Measurements from ENCODE around the gene MEIOB. TPM values are rescaled to one million over a fixed set of nuclear protein-coding genes. Genes with fewer than 3 reads are reported as not detected.

Gene MEIOB
- total RNA-seq, 4 donors from 2014 or later: not detected

GRCh38 chr16:1789643-1790045 lies 82.3 kb downstream of the MEIOB start:
- no peak overlapping the region for H3K4me3 ChIP-seq

GRCh38 chr16:1788708-1789100 lies 83.3 kb downstream of the MEIOB start:
- peaks cover 0 to 78% of the 10 kb centered on the region in 2 donors for H3K36me3 ChIP-seq
- ATAC-seq: no peak
- H3K27me3 ChIP-seq: no peaks in the 10 kb centered on the region
- no peaks in the 10 kb centered on the region for H3K9me3 ChIP-seq
- H3K27ac ChIP-seq: no peak overlapping the region
- WGBS, 2 donors (ENCODE audit: low coverage in 1 of 2): no CpG with 5 or more reads among the region's 19 CpGs
- TF ChIP-seq EP300 (IDR thresholded peaks at IDR 0.05): no peak
- TF ChIP-seq CTCF (IDR thresholded peaks at IDR 0.05): no peak
- no peak for TF ChIP-seq POLR2AphosphoS5 (IDR thresholded peaks at IDR 0.05)
- no peak for TF ChIP-seq POLR2A (IDR thresholded peaks at IDR 0.05)
- H3K4me3 ChIP-seq: no peak overlapping the region
- peaks cover 0 to 42% (median 15%) of the 10 kb centered on the region in 3 donors for H3K4me1 ChIP-seq

More at GRCh38 chr16:1789643-1790045, 82.3 kb downstream of the MEIOB start:
- TF ChIP-seq POLR2A (IDR thresholded peaks at IDR 0.05) (no peak), POLR2AphosphoS5 (IDR thresholded peaks at IDR 0.05) (no peak), CTCF (IDR thresholded peaks at IDR 0.05) (no peak), EP300 (IDR thresholded peaks at IDR 0.05) (no peak)
- Histone ChIP-seq H3K27me3 (no peaks in the 10 kb centered on the region), H3K36me3 (peaks cover 0 to 78% of the 10 kb centered on the region in 2 donors), H3K4me1 (peaks cover 0 to 32% (median 7%) of the 10 kb centered on the region in 3 donors), H3K9me3 (no peaks in the 10 kb centered on the region), H3K27ac (no peak overlapping the region)
- no peak for ATAC-seq
- no CpG with 5 or more reads among the region's 25 CpGs for WGBS, 2 donors (ENCODE audit: low coverage in 1 of 2)

GRCh38 chr16:1788095-1788707 lies 83.8 kb downstream of the MEIOB start:
- no peak for ATAC-seq
- TF ChIP-seq CTCF (IDR thresholded peaks at IDR 0.05) (no peak), POLR2AphosphoS5 (IDR thresholded peaks at IDR 0.05) (no peak), EP300 (IDR thresholded peaks at IDR 0.05) (no peak), POLR2A (IDR thresholded peaks at IDR 0.05) (no peak)
- H3K4me3 ChIP-seq: no peak overlapping the region
- WGBS, 2 donors (ENCODE audit: low coverage in 1 of 2): no CpG with 5 or more reads among the region's 38 CpGs
- H3K9me3 ChIP-seq: no peaks in the 10 kb centered on the region
- peaks cover 0 to 78% of the 10 kb centered on the region in 2 donors for H3K36me3 ChIP-seq
- H3K27me3 ChIP-seq: no peaks in the 10 kb centered on the region
- H3K4me1 ChIP-seq: peaks cover 0 to 47% (median 18%) of the 10 kb centered on the region in 3 donors
- H3K27ac ChIP-seq: no peak overlapping the region

- no peak for TF ChIP-seq EP300 (IDR thresholded peaks at IDR 0.05)
- no peak for TF ChIP-seq POLR2AphosphoS5 (IDR thresholded peaks at IDR 0.05)
- TF ChIP-seq CTCF (IDR thresholded peaks at IDR 0.05): no peak
- no peak for TF ChIP-seq POLR2A (IDR thresholded peaks at IDR 0.05)
- ATAC-seq: no peak
- Histone ChIP-seq H3K4me3 (no peak overlapping the region), H3K36me3 (peaks cover 0 to 77% of the 10 kb centered on the region in 2 donors), H3K4me1 (peaks cover 0 to 48% (median 18%) of the 10 kb centered on the region in 3 donors), H3K27me3 (no peaks in the 10 kb centered on the region), H3K27ac (no peak overlapping the region), H3K9me3 (no peaks in the 10 kb centered on the region)
- WGBS, 2 donors (ENCODE audit: low coverage in 1 of 2): 100% methylated on average over 1 of the region's 44 CpGs; no CpG with 5 or more reads in 1 of the 2 donors
Observed at GRCh38 chr16:1787322-1788094, 84.5 kb downstream of the MEIOB start.

GRCh38 chr16:1787056-1787321 lies 85.0 kb downstream of the MEIOB start:
- H3K36me3 ChIP-seq: peaks cover 0 to 71% of the 10 kb centered on the region in 2 donors

More at GRCh38 chr16:1787056-1787321, 85.0 kb downstream of the MEIOB start:
- WGBS, 2 donors (ENCODE audit: low coverage in 1 of 2): 100% methylated on average over 1 of the region's 6 CpGs; no CpG with 5 or more reads in 1 of the 2 donors
- Histone ChIP-seq H3K27ac (no peak overlapping the region), H3K4me1 (peaks cover 0 to 48% (median 18%) of the 10 kb centered on the region in 3 donors), H3K4me3 (no peak overlapping the region), H3K27me3 (no peaks in the 10 kb centered on the region), H3K9me3 (no peaks in the 10 kb centered on the region)
- no peak for TF ChIP-seq POLR2AphosphoS5 (IDR thresholded peaks at IDR 0.05)
- no peak for TF ChIP-seq EP300 (IDR thresholded peaks at IDR 0.05)
- no peak for TF ChIP-seq CTCF (IDR thresholded peaks at IDR 0.05)
- ATAC-seq: no peak

Measured in gastroesophageal sphincter (tissue), 4 donors.